Thyroid gland (tissue), 4 donors: Measurements from ENCODE around the gene RANBP10.

Experiments
- CTCF ChIP-seq, 6 experiments: fragments of 200-600 bp in 3 of 6; fragments of 450-650 bp in 3 of 6; sonication (generic) in 3 of 6; IDR thresholded peaks; one replicate each; pipeline ENCODE4 v1.5.1; 2016 to 2019; ENCODE audit warnings: antibody characterized with exemption in 6 of 6, mild to moderate bottlenecking in 2 of 6, inconsistent platforms in 1 of 6, moderate library complexity in 1 of 6
- POLR2A ChIP-seq, 2 donors: fragments of 450-650 bp; IDR thresholded peaks; one replicate each; pipeline ENCODE4 v1.6.1; 2017; ENCODE audit warnings: antibody characterized with exemption in 2 of 2, mild to moderate bottlenecking in 2 of 2, moderate library complexity in 1 of 2

GRCh38 chr16:67723151-67723910 is 83.0 kb downstream of the RANBP10 start:
- no peak for TF ChIP-seq CTCF (IDR thresholded peaks at IDR 0.05)
- no peak for TF ChIP-seq POLR2A (IDR thresholded peaks at IDR 0.05)
